DND-41 (cell line): ENCODE data around the gene GFOD2.

ENCODE experiments used
- ATAC-seq: fragments of 200-7000 bp; cut with Tn5 transposase; 3 replicates; pipeline ENCODE4 v1.9.1; 2021; ENCODE audit warnings: low read depth; ENCODE audit not compliant: insufficient read depth
- DNase-seq: peaks from one replicate; pipeline ENCODE4 v3.0.0-alpha.2; 2020
- H2AFZ ChIP-seq: 2 replicates; pipeline ENCODE4 v1.6.0; 2012; ENCODE audit warnings: low read depth, low read length
- H3K27ac ChIP-seq: 2 replicates; pipeline ENCODE4 v1.5.1; 2012; ENCODE audit warnings: low read length, inconsistent platforms
- H3K27me3 ChIP-seq: fragments of 200-600 bp; sonication (generic); 2 replicates; pipeline ENCODE4 v1.6.0; 2012; ENCODE audit warnings: low read length, mild to moderate bottlenecking, inconsistent platforms; ENCODE audit not compliant: insufficient read depth, poor library complexity
- H3K36me3 ChIP-seq: 2 replicates; pipeline ENCODE4 v1.5.1; 2012; ENCODE audit warnings: low read length, inconsistent platforms; ENCODE audit not compliant: insufficient read depth
- H3K4me1 ChIP-seq: 2 replicates; pipeline ENCODE4 v1.5.1; 2012; ENCODE audit warnings: mild to moderate bottlenecking, low read length; ENCODE audit not compliant: insufficient read depth
- H3K4me2 ChIP-seq: 2 replicates; pipeline ENCODE4 v1.6.0; 2012; ENCODE audit warnings: mild to moderate bottlenecking, moderate library complexity, low read length, inconsistent platforms; ENCODE audit not compliant: insufficient read depth
- H3K4me3 ChIP-seq, 2 experiments: fragments of 200-600 bp in 1 of 2; shearing (Covaris generic) in 1 of 2; 2 replicates each; pipeline ENCODE4 v1.5.1; 2012 to 2016; ENCODE audit warnings: inconsistent platforms in 2 of 2, low read length in 2 of 2, mild to moderate bottlenecking in 2 of 2, low read depth in 1 of 2, moderate library complexity in 1 of 2
- H3K79me2 ChIP-seq: 2 replicates; pipeline ENCODE4 v1.6.0; 2012; ENCODE audit warnings: low read length, inconsistent platforms; ENCODE audit not compliant: insufficient read depth
- H3K9ac ChIP-seq: 2 replicates; pipeline ENCODE4 v1.6.0; 2012; ENCODE audit warnings: low read depth, mild to moderate bottlenecking, inconsistent platforms, low read length, moderate library complexity
- H3K9me3 ChIP-seq: 2 replicates; pipeline ENCODE4 v1.5.1; 2012; ENCODE audit warnings: low read length, moderate library complexity, mild to moderate bottlenecking, inconsistent platforms; ENCODE audit not compliant: insufficient read depth, severe bottlenecking
- H4K20me1 ChIP-seq: 2 replicates; pipeline ENCODE4 v1.6.0; 2012; ENCODE audit warnings: low read length; ENCODE audit not compliant: insufficient read depth
- EZH2 ChIP-seq: IDR thresholded peaks from 3 replicates; pipeline ENCODE4 v1.6.1; 2012; ENCODE audit warnings: borderline replicate concordance, low read depth, mild to moderate bottlenecking, moderate library complexity, low read length, inconsistent platforms; ENCODE audit not compliant: severe bottlenecking
- TF ChIP-seq, protein P1 (sequence below): IDR thresholded peaks from 2 replicates; pipeline ENCODE4 v1.5.1; 2012; ENCODE audit warnings: borderline replicate concordance, low read length, moderate library complexity, mild to moderate bottlenecking; ENCODE audit not compliant: poor library complexity, severe bottlenecking; ENCODE audit errors: extremely low read depth

Gene GFOD2

DNA sequence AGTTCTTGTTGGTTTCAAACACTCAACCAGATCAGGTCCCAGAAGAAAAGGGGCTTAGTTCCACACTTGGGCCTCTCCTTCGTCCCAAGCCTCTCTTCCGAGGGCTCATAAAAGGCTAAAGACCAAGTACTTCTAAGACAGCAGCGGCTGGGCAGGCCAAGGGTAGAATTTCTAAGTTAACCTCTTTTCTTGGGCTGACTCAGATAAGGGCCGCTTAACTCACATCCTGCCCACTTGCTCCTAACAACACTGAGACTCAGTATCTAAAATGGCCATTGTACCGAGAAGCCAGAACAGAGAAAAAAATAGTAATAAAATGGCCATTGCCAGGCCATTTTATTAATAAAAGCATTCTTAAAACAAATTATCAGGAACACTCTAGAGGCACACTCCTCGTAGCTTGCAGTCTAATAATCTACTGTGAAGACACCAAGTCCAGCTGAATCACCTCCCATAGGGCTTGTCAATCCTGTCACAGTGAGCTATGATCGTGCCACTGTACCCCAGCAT lies 45.1 kb upstream of the GFOD2 start:
- H3K4me2 ChIP-seq = no peak overlapping the region
- peaks cover 24% of the 10 kb centered on the region; the same call in 1 of the 2 replicates for H4K20me1 ChIP-seq
- H3K79me2 ChIP-seq = peaks cover 4% of the 10 kb centered on the region
- H3K27me3 ChIP-seq = no peaks in the 10 kb centered on the region
- H3K36me3 ChIP-seq = peaks cover 14% of the 10 kb centered on the region
- no peak overlapping the region for H3K9ac ChIP-seq
- H3K27ac ChIP-seq = no peak overlapping the region
- TF ChIP-seq EZH2 = no peak
- TF ChIP-seq, protein P1, sequence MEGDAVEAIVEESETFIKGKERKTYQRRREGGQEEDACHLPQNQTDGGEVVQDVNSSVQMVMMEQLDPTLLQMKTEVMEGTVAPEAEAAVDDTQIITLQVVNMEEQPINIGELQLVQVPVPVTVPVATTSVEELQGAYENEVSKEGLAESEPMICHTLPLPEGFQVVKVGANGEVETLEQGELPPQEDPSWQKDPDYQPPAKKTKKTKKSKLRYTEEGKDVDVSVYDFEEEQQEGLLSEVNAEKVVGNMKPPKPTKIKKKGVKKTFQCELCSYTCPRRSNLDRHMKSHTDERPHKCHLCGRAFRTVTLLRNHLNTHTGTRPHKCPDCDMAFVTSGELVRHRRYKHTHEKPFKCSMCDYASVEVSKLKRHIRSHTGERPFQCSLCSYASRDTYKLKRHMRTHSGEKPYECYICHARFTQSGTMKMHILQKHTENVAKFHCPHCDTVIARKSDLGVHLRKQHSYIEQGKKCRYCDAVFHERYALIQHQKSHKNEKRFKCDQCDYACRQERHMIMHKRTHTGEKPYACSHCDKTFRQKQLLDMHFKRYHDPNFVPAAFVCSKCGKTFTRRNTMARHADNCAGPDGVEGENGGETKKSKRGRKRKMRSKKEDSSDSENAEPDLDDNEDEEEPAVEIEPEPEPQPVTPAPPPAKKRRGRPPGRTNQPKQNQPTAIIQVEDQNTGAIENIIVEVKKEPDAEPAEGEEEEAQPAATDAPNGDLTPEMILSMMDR = no peak
- H3K4me3 ChIP-seq = no peak overlapping the region
- no peak overlapping the region for H2AFZ ChIP-seq
- ATAC-seq (no peak), DNase-seq (no peak)
- no peaks in the 10 kb centered on the region for H3K9me3 ChIP-seq
- H3K4me1 ChIP-seq = no peaks in the 10 kb centered on the region

DNA sequence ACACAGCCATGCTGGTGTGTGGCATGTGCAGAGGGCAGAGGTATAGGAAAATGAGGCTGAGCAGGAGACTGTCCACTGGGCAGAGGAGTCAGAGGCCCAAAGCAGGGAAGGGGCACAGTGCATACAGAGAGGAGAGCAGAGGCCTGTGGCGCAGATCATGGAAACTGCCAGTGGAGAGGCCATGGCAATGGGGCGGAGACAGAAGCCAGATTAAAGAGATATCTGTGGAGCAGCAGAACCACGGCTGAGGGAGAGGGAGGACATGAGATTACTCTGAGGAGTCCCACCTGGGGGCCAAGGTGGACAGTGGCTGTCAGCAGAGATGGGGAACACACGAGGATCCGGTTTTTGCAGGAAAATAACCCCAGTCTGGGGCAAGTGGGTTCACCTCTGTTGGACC lies 44.0 kb upstream of the GFOD2 start:
- H4K20me1 ChIP-seq = peaks cover 34% of the 10 kb centered on the region; the same call in 1 of the 2 replicates
- H3K9ac ChIP-seq = no peak overlapping the region
- no peak overlapping the region for H3K27ac ChIP-seq
- H3K27me3 ChIP-seq = no peaks in the 10 kb centered on the region
- peaks cover 19% of the 10 kb centered on the region for H3K36me3 ChIP-seq
- peaks cover 7% of the 10 kb centered on the region for H3K79me2 ChIP-seq
- H3K4me3 ChIP-seq = no peak overlapping the region
- no peak for DNase-seq
- H2AFZ ChIP-seq = no peak overlapping the region
- TF ChIP-seq, protein P1 = no peak
- no peaks in the 10 kb centered on the region for H3K9me3 ChIP-seq
- H3K4me2 ChIP-seq = no peak overlapping the region
- H3K4me1 ChIP-seq = no peaks in the 10 kb centered on the region
- ATAC-seq = no peak

DNA sequence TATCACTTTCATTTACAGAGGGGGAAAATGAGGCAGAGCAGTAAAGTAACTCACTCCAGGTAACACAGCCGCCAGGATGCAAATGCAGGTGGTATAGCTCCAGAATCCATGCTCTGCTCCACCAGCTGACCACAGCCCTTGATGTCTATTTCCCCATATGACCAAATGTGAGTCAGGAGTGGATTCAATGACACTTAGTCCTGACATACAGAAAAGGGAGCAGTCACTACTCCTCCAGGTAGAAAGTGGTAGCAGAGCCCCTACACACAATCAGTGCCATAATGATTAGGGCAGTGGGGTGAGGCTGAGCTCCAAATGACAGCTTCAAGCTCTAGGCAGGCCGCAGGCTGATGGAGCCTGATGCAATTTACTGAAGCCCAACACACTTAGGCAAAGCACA lies 43.3 kb upstream of the GFOD2 start:
- no peak overlapping the region for H3K27ac ChIP-seq
- no peaks in the 10 kb centered on the region for H3K4me1 ChIP-seq
- H3K4me3 ChIP-seq = no peak overlapping the region
- no peaks in the 10 kb centered on the region for H3K27me3 ChIP-seq
- no peak overlapping the region for H2AFZ ChIP-seq
- peaks cover 7% of the 10 kb centered on the region for H3K79me2 ChIP-seq
- no peak for ATAC-seq
- peaks cover 40% of the 10 kb centered on the region for H4K20me1 ChIP-seq
- H3K36me3 ChIP-seq = peaks cover 22% of the 10 kb centered on the region
- H3K9ac ChIP-seq = no peak overlapping the region
- no peak for TF ChIP-seq EZH2
- TF ChIP-seq, protein P1 = no peak
- DNase-seq = no peak
- no peaks in the 10 kb centered on the region for H3K9me3 ChIP-seq
- H3K4me2 ChIP-seq = no peak overlapping the region

DNA sequence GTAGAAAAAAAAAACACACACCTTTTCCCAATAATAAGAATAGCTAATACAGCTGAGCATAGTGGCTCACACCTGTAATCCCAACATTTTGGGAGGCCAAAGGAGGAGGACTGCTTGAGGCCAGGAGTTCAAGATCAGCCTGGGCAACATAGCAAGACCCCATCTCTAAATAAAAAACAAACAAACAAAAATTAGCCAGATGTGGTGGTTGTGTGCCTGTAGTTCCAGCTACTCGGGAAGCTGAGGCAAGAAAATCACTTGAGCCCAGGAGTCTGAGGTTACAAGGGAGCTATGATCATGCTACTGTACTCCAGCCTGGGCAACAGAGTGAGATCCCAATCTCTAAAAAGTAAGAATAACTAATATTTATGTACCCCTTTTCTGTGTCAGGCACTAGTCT lies 42.8 kb upstream of the GFOD2 start:
- Histone ChIP-seq H2AFZ (no peak overlapping the region), H3K36me3 (peaks cover 26% of the 10 kb centered on the region), H3K9me3 (no peaks in the 10 kb centered on the region), H3K79me2 (peaks cover 7% of the 10 kb centered on the region), H3K27ac (no peak overlapping the region), H3K4me1 (no peaks in the 10 kb centered on the region), H3K4me2 (no peak overlapping the region), H3K4me3 (no peak overlapping the region), H3K27me3 (no peaks in the 10 kb centered on the region), H4K20me1 (peaks cover 43% of the 10 kb centered on the region), H3K9ac (no peak overlapping the region)
- no peak for ATAC-seq
- TF ChIP-seq, protein P1 = no peak
- TF ChIP-seq EZH2 = no peak
- DNase-seq = no peak
